Activated effector memory CD4-positive, alpha-beta T cell treated with anti-CD3 and anti-CD28 coated beads, Interleukin-2, amount 50 U/mL, for 16 hours (primary cell): ENCODE results near the gene STT3B.

Source experiments
- DNase-seq: peaks from one replicate; pipeline ENCODE4 v3.0.0-alpha.2; 2020

STT3B gene

DNA sequence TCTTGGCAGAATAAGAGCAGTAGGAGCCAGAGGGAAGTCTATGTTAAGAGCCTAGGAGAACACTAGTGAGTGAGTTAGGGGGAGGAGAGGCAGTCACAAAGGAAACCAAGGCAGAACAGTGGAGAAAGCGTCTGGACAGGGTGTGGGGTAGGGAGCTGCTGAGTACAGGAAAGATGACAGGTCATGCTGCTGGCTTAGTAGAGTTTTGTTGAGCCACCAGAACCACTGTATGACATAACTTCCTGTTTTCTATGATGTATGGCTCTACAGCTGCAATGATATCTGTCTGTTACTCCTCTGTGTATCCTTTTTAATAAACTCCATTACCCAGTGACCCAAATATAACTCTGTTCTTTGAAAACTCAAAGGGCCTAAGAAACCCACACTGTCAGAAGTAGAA, 10.6 kb upstream of the STT3B start:
- no peak for DNase-seq

DNA sequence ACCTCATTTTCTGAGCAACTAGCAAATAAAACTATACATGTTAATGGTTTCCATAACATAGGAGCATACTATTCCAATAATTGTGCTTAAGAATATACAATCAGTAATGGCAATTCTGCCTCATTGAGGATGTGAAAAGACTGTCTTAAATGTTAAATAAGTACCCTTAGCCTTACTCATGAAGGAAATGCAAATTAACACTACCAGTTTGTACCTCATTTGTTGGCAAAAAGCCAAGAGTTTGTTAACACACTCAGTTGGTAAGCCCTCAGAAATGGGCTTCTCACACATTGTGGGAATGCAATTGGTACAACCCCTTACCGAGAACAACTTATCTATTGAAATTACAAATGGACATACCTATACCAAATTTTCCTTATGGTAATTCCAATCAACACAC, 9.2 kb upstream of the STT3B start:
- DNase-seq, result no peak

- DNase-seq, result no peak
Measured at GRCh38 chr3:31525532-31525931, 7.2 kb upstream of the STT3B start.

- no peak for DNase-seq
Measured at GRCh38 chr3:31529421-31529820, 3.3 kb upstream of the STT3B start.

DNA sequence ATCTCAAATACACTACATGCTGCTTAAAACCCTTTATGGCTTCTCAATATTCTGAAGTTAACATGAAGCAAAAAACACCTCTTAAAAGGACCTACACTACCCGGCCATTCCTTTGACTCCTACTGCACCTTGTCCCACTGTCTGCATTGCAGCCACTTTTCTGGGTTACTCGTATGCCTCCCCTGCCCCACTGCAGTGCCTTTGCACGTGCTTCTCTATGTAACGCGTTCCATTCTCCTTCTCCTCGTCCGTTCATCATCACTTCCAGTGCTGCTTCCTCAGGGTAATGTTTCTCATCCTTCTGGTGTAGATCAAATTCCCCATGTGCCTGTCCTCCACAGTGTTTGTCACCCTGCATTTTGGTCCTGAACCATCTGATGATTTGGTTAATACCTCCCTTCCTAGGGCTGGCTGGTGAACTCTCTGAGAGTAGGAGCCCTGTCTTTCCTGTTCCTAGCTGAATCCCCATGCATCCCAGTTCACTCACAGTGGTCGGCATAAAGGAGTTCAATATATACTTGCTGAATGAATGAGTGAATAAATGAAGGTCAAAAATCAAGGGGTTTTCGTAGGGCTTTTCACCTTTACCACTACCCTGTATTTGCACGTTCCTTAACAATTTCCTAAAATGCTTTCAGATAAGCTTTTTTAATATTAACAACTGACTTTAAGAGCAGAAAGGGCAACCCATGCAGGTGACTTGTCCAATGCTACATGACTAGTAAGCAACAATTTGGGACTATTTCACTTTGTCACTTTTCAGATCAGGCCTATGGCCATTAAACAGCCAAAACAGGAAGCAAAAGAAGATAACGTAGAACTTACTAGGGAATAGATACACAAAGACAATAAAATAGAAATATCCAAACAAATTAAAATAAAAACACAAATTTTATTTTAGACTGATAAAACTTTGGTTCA, 2.4 kb upstream of the STT3B start:
- no peak for DNase-seq

DNA sequence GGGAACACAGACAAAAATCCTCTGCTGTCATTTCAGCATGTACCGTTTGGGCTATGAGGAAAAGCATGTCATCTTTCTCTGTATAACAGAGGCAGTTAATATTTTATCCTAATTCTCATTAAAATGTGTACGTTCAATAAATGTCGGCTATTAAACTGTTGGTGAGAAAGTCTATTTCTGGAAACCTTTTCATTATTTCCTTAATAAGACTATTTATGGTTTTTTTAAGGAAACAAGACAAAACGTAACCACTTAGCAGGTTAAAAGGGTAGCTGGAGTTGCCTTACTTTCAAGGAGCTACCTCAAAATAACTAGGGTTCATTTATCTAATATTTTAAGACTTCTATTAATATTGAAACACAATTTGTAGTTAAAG, 1.8 kb upstream of the STT3B start:
- DNase-seq, result no peak

DNA sequence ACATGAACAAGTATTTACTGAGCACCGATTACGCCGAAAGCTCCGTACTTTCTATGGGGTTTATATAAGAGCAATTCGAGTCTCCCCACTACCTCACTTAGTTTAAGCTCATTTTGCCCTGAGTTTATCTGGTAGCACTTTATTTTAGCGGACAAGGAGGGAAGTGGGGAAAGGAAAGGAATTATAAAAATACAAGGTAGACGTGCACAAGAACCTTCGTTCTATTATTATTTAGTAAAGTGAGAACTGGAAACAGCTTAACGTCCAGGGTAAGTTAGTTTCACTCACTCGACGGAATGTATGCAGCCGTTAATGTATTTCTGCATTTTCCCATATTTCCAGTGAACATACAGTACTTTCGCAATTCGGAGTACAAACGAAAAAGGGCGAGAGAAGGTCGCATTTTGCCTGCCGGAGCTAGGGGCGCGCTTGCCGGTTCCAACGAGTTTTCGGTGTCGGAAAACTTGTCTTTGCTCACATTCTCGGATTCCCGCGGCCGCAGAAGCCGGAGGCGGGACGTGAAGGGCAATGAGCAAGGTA, 1.2 kb upstream of the STT3B start:
- DNase-seq, result no peak

- peak; percentile 99 for DNase-seq
Measured at GRCh38 chr3:31531992-31532586, 636 bp upstream of the STT3B start.

DNA sequence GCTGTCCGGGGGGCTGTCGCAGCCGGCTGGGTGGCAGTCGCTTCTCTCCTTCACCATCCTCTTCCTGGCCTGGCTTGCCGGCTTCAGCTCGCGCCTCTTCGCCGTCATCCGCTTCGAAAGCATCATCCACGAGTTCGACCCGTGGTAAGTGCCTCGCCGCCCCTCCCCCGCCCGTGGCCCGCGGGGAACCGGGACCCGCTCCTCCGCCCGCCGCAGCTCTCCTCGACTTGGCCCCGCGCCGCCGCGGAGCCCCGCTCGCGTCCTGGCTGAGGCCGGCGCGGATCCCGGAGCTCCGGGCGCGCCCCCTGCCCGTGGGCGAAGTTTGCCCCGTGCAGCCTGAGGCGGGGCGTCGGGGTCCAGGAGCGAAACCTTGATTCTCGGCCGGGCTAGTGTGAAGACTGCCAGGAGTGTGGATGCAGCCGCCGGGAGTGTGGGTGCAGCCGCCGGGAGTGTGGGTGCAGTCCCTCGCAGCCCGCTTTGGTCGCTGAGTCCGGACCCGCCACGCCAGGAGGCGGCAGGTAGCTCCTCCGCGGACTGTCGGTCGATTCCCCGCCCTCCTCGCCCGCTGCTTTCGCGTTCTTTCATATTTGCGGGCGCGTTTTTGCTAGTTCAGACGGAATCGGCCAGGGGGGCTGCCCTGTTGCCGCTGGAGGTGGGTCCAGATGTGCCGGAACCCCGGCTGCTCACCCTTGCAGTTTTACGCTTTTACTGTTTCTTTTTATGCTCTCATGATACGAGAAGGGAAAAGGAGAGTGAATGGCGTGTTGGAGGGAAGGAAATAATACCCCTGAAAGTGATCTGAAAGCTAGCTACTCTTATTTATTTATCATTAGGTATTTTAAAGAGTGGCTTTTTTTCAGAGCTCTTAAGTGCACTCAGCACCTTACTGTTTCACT, 692 bp downstream of the STT3B start:
- peak; percentile 86 for DNase-seq

GRCh38 chr3:31534065-31534425, 1.3 kb downstream of the STT3B start:
- no peak for DNase-seq

- no peak for DNase-seq
Measured at GRCh38 chr3:31536497-31536896, 3.8 kb downstream of the STT3B start.

DNA sequence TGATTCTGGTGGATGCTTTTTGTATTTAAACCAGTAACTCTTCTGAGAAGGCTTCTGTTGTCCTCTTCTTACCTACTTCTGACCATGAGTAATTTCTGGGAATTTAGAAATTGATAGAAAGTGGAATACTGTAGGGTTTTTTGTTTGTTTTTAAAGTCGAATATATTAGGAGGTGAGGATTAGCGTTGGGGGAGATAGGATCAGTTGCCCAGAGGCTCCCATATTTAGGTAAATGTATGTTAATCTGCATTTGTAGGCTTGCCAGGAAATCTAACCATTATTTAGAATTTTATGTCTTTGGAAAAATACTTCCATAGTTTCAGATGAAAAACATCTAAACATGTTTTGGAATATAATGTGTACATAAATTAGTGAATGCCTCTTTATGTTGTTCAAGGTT, 6.1 kb downstream of the STT3B start:
- DNase-seq, result no peak

- no peak for DNase-seq
Measured at GRCh38 chr3:31539275-31539674, 6.5 kb downstream of the STT3B start.

GRCh38 chr3:31541089-31541488, 8.4 kb downstream of the STT3B start:
- DNase-seq, result no peak

DNA sequence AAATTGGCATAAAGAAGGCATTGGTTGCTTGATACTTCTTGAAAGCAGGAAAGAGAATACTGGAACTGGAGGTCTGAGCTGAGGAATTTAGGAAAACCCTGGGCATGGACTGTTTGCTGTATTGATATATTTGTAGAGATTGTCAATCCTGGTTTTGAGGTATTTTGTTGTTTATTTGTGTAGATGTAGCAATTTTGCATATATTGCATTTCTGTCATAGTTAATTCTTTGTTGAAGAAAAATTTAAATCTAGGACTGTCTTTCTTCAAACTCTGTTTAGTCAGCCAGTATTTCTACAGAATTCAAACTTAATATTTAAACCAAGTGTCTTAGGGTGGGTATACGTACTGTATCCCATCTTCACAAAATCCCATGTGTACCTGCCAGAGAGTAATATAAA, 9.5 kb downstream of the STT3B start:
- no peak for DNase-seq

DNA sequence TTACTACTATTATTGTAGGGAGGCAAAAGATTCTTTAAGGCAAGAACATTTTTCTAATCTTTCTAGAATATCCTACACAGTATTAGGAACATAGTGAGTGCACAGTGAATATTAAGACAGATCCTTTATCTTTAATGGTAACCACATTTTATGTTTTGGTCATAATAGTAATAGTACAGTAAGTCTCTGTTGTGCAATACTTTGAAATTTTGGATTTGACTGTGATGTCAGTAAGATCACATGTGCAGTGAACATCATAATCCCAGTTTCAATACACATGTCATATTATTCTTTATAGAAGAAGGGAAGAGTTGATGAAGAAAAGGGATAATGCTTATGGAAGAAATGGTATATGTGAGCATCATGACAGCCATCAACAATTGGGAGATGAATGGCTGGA, 10.7 kb downstream of the STT3B start:
- no peak for DNase-seq

DNA sequence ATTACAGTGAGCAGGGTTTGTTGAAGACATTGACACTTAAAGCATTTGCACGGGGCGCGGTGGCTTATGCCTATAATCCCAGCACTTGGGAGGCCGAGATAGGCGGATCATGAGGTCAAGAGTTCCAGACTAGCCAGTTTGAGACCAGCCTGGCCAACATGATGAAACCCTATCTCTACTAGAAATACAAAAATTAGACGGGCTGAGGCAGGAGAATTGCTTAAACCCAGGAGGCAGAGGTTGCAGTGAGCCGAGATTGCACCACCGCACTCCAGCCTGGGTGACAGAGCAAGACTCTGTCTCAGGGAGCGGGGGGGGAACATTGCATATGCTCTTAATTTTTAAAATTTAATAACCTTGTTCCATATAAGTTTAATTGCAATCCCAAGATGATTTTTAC, 11.9 kb downstream of the STT3B start:
- DNase-seq, result no peak

- DNase-seq, result no peak
Measured at GRCh38 chr3:31546162-31546561, 13.4 kb downstream of the STT3B start.

GRCh38 chr3:31546725-31547124, 14.0 kb downstream of the STT3B start:
- no peak for DNase-seq

GRCh38 chr3:31550452-31551251, 17.9 kb downstream of the STT3B start:
- DNase-seq, result no peak

- no peak for DNase-seq
Measured at GRCh38 chr3:31551646-31552045, 18.9 kb downstream of the STT3B start.

- no peak for DNase-seq
Measured at GRCh38 chr3:31552103-31552502, 19.4 kb downstream of the STT3B start.

DNA sequence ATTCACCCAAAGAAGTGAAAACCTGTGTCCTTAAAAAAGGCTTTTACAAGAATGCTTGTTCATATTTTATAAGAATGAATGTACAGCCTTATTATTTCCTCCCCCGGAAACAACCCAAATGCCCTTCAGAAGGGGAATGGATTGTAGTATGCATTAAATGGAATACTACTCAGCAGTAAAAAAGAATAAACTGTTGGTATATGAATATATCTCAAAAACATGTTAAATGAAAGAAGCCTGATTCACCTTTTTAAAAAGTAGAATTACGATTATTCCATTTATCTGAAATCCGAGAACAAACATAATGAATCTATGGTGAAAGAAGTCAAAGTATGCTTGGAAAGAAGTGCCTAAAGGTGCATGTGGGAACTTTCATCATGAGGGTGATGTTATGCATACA, 20.5 kb downstream of the STT3B start:
- DNase-seq, result no peak
